ENCODE data around the gene RNU1-3.
A peak's percentile ranks its signal among the peaks of the same experiment; 100 is the strongest.

GRCh38 chr1:16621300-16621658 is 45.5 kb downstream of the RNU1-3 start:
- TF ChIP-seq POLR2AphosphoS5 (IDR thresholded peaks at IDR 0.05) (no peak), EP300 (IDR thresholded peaks at IDR 0.05) (no peak)
- TF ChIP-seq, protein P1, sequence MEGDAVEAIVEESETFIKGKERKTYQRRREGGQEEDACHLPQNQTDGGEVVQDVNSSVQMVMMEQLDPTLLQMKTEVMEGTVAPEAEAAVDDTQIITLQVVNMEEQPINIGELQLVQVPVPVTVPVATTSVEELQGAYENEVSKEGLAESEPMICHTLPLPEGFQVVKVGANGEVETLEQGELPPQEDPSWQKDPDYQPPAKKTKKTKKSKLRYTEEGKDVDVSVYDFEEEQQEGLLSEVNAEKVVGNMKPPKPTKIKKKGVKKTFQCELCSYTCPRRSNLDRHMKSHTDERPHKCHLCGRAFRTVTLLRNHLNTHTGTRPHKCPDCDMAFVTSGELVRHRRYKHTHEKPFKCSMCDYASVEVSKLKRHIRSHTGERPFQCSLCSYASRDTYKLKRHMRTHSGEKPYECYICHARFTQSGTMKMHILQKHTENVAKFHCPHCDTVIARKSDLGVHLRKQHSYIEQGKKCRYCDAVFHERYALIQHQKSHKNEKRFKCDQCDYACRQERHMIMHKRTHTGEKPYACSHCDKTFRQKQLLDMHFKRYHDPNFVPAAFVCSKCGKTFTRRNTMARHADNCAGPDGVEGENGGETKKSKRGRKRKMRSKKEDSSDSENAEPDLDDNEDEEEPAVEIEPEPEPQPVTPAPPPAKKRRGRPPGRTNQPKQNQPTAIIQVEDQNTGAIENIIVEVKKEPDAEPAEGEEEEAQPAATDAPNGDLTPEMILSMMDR (IDR thresholded peaks at IDR 0.05) = peak in 1 of 4 experiments; percentile 40

All from gastroesophageal sphincter (tissue), 3 donors.